Nucleus accumbens (tissue), 56 donors: ENCODE measurements around the gene XPNPEP1.
"Not testable (repeated sequence)": the region's sequence is repeated elsewhere in the genome, so short reads cannot be mapped to it uniquely, and the experiment has no call there.

Experiments used
- DNase-seq, 56 donors: peaks; one replicate each; lab custom pipeline; 2025; lab: John Stamatoyannopoulos, UW

Gene XPNPEP1

DNA sequence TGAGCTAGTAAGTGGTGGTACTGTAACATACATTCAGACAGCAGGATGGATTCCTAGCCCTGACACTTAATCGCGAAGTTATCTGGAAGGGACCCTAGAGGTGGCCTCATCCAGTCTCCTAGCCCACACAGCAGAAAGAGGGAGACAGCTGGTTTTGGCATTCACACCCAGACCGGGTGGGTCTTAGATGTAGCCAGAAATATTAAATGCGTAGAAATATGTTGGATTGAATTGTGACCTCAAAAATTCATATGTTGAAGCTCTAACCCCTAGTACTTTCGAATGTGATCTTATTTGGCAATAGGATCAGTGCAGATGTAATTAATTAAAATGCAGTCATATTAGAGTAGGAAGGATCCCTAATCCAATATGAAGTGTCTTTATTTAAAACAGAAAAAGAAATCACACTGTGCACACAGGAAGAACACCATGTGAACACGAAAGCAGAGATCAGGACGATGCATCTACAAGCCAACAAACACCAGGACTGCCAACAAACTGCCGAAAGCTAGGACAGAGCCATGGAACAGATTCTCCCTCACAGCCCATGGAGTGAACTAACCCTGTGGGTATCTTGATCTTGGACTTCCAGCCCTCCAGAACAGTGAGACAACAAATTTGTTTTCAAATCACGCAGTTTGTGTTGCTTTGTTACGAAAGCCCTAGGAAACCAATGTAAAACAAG, 2.9 kb upstream of the XPNPEP1 start:
- no peak for DNase-seq

DNA sequence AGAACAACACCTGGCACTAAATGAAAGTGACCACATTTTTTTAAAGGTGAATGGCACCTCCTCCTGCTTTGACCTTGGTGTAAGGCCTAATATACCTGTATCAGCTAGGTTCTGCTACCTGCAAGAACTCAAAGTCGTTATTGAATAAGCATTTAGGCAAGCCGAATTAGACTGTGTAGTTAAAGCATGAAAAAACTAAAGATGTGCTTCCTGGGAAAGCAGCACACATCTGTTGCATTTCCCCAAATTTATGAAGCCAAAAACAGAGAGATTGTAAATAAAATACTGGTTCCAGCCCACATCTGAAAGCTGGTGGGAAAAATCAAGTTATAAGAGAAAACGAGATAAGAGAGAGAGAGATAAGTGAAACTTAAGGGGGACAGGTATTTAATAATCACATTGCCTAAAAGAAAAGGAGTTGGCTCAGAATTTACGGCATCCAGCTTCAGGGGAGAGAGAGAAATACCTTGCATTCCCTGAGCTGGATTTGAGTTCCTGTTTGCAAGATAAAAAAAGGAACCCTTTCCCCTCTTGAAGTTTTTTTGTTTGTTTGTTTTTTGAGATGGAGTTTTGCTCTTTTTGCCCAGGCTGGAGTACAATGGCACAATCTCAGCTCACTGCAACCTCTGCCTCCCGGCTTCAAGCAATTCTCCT, 1.8 kb upstream of the XPNPEP1 start:
- no peak for DNase-seq

DNA sequence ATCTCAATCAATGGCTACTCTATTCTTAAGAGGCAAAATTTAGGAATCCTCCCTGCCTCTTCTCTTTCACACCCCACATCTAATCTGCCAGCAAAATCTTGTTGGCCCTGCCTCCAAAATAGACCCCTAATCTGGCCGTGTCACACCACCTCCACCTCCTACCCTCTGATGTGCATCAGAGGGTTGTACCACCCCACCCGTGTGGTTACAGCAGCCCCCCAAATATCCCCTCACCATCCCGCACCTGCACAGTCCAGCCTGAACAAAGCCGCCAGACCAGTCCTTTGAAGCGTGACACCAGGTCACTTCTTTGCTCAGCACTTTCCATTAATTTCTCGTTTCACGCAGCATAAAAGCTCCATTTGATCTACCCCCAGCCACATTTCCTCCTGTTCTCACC, 776 bp upstream of the XPNPEP1 start:
- no peak for DNase-seq

DNA sequence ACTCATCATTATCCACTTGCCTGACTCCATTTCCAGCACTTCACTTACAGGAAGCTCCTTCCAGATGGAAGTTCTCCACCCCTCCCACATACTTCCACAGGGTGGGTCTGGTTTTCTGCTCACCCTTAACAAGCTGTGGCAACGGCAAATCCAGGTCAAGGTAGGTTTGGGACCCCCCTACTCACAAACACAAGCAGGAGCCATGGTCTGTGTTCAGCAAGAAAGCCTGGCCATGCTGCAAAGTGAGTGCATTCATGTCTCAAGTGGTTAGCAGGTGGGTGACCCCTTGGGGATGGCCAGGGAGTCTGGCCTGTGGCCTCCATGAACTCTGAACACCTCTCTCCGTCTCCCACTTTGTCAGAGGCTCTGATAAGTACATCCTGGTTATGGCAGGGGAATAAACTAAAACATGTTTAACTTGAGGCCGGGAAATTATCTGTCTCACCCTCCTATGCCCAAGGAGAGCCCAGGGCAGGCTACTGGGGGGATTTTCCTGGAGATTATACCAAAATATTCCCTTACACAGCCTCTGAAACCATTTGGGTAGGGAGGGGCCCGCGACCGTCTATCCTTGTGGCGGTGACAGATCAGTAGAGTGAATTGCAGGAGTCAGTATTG, 844 bp downstream of the XPNPEP1 start:
- no peak for DNase-seq

DNA sequence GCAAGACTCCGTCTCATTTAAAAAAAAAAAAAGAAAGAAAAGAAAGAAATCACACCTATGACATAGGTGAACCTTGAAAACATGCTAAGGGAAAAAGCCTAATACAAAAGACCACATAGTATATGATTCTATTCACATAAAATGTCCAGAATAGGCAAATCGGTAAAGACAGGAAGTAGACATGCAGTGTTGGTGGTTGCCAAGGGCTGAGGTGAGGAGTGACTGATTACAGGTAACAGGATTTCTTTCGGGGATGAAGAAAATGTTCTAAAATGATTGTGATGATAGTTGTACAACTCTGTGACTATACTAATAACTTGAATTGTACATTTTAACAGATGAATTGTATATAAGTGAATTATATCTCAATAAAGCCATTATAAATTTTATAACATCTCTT, 3.3 kb downstream of the XPNPEP1 start:
- no peak for DNase-seq

DNA sequence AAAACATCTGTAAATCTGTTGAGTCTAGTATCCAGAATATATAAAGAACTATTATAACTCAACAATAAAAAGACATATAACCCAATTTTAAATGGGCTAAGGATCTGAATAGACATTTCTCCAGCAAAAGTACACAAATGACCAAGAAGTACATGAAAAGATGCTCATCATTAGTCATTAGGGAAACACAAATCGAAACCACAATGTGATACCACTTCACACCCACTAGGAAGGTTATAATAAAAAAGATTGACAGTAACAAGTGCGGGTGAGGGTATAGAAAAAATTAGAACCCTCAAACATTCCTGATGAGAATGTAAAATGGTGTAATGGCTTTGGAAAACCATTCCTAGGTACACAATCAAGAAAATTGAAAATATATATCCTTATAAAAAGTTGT, 4.1 kb downstream of the XPNPEP1 start:
- no peak for DNase-seq

DNA sequence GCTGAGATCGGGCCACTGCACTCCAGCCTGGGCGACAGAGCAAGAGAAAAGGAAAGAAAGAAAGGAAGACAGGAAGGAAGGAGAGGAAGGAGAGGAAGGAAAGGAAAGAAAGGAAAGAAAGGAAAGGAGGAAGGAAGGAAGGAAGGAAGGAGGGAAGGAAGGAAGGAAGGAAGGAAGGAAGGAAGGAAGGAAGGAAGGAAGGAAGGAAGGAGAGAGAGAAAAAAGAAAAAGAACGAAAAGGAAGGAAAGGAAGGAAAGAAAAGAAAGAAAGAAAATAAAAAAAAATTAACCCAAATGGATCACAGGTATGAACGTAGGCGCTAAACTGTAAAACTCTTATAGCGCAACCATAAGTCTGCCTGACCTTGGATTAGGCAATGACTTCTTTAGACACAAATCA, 4.6 kb downstream of the XPNPEP1 start:
- not testable (repeated sequence) for DNase-seq

DNA sequence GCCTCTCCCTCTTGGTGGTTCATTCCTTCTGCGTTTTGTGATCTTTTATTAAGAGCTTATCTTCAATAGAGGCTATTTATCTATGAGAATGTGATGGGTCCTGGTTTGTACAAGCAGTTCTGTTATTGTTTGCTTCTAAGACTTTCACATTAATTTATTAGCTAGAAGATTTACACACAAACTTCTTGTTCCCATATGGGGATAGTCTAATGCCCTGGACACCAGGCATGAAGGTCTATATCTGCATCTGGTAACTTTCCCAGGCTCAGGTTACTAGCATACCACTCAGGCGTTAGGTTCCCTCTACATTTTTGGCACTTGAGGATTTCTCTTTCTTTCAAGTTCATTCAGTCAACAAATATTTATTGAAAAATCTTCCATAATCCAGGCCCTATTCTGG, 7.7 kb downstream of the XPNPEP1 start:
- DNase-seq, result no peak

DNA sequence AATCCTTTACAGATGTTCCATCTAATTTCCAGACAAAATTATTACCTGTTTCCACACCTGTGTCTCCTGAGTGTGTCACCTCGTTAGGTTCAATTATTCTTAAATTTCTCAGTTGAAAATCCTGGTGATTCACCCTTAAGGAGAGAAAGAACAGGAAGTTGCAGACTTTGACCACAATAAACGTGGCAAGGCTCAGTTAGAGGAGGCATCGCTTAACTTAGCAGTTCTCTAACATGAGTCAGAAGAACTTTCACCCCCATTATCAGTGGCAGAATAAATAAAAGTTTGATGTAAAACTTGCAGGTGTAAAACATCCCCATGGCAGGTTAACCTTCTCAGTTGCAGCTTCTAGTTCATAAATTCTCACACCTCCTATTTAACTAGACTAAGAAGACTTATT, 8.3 kb downstream of the XPNPEP1 start:
- DNase-seq, result no peak

DNA sequence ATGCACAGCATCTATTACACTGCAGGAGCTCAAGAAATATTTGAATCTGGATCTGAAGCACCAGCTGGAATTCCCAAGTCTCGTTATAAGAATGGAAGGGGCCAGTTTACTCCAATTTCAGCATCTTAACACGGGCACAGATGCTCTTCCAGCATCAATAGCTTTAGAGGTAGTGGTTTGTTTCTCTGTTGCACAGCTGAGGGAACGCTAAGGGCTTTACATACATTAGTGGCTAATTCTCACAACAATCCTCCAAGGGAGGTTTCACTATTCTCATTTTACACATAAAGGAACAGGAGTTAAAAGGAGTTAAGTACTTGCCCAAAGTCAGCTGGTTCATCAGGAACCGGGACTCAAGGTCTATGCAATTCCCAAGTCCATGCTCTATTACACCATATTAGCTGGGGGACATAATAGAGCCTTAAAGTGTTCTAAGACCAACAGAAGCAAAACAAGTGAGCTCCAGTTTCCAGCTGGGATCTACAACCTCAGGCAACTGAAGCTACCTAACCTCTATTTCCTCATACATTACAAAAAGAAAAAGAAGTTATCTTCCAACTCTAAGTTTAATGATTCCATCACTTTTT, 9.9 kb downstream of the XPNPEP1 start:
- DNase-seq, result no peak

DNA sequence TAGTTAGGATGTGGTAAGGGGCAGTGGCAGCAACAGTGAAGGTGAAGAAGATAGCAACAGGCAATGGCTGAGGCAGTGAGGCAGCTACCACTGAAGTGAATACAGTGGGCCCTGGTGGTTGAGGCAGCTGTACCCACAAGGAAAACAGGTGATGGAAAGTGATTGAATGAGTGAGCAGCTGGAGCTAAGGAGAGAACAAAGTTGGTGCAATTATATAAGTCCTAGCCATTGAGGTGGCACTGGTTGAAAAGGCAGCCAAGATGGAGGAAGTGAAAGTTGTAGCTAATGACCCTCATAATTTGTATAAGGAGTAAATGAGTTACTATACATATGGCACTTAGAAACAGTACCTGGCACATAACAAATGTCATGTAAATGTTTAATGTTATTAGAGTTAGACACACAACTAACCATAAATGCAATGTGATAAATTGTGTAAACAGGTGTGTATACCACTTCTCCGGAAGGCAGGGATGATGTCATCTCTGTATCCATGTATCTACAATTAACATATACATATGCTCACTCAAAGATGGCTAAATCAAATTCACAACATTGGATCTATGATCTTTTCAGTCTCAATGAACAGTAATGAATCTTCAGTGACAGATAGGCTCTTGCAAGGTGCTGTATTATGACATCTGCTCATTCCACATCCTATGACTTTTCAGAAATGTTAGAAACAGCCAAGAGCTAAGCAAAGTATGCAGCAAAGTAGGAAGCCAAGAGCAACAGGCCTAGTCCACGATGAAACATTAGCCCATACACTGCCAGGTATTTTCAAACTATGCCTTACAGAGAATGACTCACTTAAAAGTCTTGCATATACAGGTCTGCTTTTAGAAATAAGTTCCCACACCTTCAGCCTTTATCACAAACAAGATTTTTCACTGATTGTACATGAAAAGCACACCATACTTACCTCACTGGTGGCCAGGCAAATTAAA, 10.7 kb downstream of the XPNPEP1 start:
- no peak for DNase-seq

DNA sequence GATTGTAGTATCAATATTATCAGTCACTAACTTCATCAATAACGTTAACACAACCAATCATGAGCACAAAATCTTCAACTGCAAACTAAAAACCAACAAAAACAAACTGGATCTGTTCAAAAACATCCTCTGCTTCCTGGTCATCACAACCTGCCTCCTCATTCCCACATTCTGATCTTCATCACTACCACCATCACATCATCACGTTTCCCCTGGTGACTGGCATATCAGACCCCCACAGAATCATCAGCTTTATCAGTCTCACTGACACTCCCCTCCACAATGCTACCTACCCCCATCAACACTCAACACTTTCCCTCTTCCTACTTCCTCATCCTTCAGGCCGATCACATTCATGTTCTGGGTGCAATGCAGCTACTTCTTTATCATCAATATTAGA, 11.4 kb downstream of the XPNPEP1 start:
- no peak for DNase-seq

DNA sequence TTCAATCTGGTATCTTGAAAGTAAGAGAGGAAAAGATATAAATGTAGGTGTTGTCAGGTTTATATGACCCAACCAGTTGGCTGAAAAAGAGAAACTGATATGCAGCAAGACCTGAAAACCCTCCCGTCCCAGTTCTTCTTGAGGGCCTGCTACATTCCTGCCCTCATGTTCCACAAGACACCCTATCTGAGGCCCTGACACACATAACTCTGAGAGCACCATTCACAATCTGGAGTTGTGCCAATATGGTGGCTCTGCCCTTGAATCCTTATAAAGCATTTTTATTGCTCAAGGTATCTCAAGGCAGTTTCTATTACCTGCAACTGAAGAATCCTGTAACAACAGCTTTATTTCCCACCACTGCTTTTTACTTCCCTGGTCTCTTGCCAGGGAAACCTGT, 17.0 kb downstream of the XPNPEP1 start:
- no peak for DNase-seq

DNA sequence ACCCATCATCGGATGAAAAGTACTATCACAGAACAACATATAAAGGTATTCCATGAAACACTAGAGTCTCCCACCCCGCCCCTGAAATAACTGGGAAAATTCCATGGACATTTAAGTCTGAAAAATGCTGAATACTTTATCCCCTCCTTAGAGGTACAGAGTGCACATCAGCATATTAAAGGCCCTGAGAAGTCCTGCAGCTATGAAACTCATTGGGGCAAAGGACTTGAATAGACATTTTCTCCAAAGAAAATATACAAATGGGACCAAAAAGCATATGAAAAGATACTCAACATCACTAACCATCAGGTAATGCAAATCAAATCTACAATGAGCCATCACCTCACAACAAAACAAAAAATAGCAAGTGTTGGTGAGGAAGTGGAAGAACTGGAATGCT, 18.9 kb downstream of the XPNPEP1 start:
- DNase-seq, result no peak

DNA sequence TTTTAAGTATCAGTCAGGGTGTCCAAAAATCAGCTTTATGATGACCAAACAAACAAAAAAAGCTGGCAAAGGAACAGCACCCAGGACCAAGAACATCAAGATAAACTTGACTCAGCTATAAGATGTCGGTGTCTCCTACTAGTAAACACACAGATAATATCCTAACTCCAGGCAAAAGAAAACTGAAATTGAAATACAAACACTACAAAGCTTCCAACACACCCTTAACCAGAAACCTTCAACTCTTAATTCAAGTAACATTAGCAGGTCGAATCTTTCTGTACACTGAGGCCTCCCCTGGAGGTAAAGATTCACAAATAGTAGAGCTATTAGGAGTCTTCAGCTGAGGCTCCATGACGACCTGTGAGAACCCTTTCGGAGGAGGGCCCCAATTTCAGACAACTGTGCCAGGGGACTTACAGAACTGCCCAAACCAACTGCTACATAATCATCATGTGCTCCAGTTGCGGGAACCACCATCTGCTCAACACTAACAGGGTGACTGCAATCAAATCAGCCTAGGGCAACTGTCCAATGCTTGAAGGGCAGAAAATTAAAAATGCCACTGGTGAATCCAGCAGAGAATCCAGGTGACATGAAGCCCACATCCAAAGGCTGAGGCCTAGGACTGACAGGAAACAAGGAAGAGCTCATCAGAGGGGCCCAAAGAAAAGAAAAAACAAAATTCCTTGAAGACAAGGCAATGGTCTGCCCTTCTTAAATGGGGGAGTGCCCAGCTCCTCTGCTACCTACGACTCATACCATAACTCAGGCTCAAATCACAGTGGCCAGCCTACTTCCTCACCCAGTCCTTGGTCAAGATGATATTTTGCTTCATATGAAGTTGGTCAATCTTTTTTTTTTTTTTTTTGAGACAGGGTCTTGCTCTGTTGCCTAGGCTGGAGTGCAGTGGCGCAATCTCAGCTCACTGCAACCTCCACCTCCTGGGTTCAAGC, 20.0 kb downstream of the XPNPEP1 start:
- no peak for DNase-seq

DNA sequence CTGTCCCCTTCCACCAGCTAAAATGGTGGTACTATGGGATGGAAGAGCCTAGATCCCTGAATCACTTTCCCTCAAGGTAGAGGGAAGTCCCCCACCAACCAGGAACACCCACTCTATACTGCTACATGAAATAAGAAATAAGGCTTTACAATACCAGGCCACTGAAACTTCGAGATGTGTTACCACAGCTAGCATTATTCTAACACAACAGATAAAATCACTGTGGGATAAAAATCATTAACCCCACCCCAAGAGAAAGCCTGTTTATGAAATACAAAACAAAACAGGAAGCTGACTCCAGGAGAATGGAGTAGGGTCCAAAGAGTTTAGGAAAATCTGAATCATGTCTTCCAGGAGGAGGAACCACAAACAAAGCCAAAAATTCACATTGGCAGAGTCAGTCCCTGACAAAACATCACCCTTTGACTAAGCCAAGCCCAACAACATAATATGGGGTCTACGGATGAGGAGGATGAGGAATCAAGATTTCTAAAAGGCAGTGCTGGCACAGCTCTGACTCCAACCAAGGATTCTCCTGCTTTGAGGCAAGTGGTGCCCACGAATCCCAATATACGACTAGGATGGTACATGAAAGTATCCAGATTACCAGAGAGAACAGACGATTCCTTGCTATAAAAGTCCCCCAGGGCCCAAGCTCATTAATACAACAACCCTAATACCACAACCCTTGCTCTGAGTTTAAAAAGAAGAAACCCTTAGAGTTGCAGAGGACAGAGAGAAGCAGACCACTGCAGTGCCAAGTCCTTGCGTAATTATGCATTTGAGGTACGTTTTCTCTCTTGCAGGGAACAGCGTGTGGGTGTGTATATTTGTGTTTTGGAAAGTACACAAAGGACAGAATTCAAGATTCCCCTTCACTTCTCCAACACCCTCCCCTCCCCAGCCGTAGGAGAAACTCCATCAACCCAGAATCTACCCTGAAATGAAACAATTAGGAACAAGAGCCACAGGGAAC, 23.7 kb downstream of the XPNPEP1 start:
- no peak for DNase-seq

DNA sequence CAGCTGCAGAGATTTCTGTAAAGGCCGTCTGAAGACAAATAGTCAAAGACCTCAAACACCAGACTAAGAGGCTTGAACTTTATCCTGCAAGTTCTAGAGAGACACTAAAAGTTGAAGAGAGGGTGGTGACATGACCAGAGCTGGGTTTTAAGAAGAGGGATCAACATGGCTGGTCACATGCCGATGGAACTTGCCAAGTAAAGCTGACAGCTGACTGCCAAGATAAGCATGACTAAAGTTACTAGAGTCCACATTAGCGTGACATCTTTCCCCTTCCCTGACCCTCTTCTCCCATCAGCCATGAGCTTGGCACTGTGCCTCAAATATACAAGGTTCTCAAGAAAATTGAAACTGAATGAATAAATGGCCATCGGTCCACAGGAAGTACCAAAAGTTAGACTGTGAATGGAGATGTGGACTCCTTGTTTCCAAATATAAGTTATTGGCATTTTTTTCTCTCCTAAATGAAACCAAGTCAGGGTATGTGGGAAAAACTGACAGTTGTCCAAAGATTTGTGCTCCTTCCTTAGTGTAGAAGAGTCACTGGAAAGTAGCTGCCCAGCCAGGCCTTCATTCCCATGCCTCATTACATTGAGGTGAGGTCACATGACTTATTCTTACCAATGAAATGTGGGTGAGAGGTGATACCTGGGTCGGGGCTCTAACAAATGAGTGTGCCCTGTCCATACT, 24.5 kb downstream of the XPNPEP1 start:
- DNase-seq, result no peak

DNA sequence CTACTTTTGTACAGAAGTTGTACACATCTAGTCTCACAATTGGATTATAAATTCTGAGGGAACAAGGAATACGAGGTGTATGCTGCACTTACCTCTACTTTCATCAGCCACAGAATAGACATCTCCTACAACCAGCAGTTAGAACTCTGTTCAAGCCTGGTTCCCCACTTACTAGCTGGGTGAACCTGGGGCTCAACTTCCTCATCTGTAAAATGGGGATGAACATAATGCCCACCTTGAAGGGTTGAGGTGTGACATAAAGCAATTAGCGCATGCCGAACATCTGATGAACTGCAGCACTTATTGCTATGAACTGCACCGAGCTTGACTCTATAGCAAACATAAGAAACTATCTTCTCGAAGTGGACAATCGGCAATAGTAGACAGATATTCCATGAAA, 25.3 kb downstream of the XPNPEP1 start:
- no peak for DNase-seq
